RWPE1 (cell line): ENCODE data around the gene ENTHD1.
"Not testable (repeated sequence)": the region's sequence is repeated elsewhere in the genome, so short reads cannot be mapped to it uniquely, and the experiment has no call there.

Experiments
- CTCF ChIA-PET: fragments of 350-600 bp; sonication (Branson Sonifier 250); formaldehyde crosslinking; extraction: SDS; loops from one replicate; lab custom pipeline; 2021; lab: Yijun Ruan, JAX
- POLR2A ChIA-PET: fragments of 400-600 bp; formaldehyde crosslinking; extraction: SDS; loops from one replicate; lab custom pipeline; 2020; ENCODE audit warnings: antibody characterized with exemption; ENCODE audit not compliant: low non-redundant PET; lab: Yijun Ruan, JAX
- DNase-seq: peaks from one replicate; pipeline ENCODE4 v3.0.0; 2012; ENCODE audit warnings: low spot score
- H3K27ac ChIP-seq: fragments of 450-650 bp; 2 replicates; pipeline ENCODE4 v1.5.1; 2017
- CTCF ChIP-seq: fragments of 450-650 bp; conservative IDR thresholded peaks from 2 replicates; pipeline ENCODE4 v1.5.1; 2017; ENCODE audit warnings: low read depth, mild to moderate bottlenecking

Gene ENTHD1

GRCh38 chr22:39896313-39896996 lies 2.9 kb upstream of the ENTHD1 start:
- no peak for DNase-seq
- H3K27ac ChIP-seq: no peak overlapping the region
- no peak for TF ChIP-seq CTCF
- CTCF ChIA-PET: interaction anchor here (0.6 kb wide), 1 partner anchor 1933 kb away, joined by 4 read pairs; no protein-coding TSS in a partner anchor
- POLR2A ChIA-PET: no interaction called here

GRCh38 chr22:39895682-39896081 lies 2.1 kb upstream of the ENTHD1 start:
- no peak for TF ChIP-seq CTCF
- POLR2A ChIA-PET: no interaction called here
- CTCF ChIA-PET: no interaction called here
- H3K27ac ChIP-seq: no peak overlapping the region
- DNase-seq: no peak

GRCh38 chr22:39894554-39895092 lies 1.1 kb upstream of the ENTHD1 start:
- H3K27ac ChIP-seq: no peak overlapping the region
- ChIA-PET POLR2A (no interaction called here), CTCF (no interaction called here)
- no peak for TF ChIP-seq CTCF
- no peak for DNase-seq

- DNase-seq, H3K27ac ChIP-seq, POLR2A ChIA-PET, CTCF ChIA-PET: not testable (repeated sequence)
Observed at GRCh38 chr22:39889924-39890323, 3.6 kb downstream of the ENTHD1 start.

GRCh38 chr22:39883057-39883456 lies 10.5 kb downstream of the ENTHD1 start:
- DNase-seq: no peak
- ChIA-PET CTCF (interaction anchor here (0.6 kb wide), 1 partner anchor 341 kb away, joined by 4 read pairs; no protein-coding TSS in a partner anchor), POLR2A (no interaction called here)
- H3K27ac ChIP-seq: no peak overlapping the region
- TF ChIP-seq CTCF: no peak

- H3K27ac ChIP-seq: no peak overlapping the region
- ChIA-PET CTCF (no interaction called here), POLR2A (no interaction called here)
- TF ChIP-seq CTCF: no peak
- DNase-seq: no peak
Observed at GRCh38 chr22:39880722-39881121, 12.8 kb downstream of the ENTHD1 start.
